ENCODE measurements around the gene DOCK2.

DNA sequence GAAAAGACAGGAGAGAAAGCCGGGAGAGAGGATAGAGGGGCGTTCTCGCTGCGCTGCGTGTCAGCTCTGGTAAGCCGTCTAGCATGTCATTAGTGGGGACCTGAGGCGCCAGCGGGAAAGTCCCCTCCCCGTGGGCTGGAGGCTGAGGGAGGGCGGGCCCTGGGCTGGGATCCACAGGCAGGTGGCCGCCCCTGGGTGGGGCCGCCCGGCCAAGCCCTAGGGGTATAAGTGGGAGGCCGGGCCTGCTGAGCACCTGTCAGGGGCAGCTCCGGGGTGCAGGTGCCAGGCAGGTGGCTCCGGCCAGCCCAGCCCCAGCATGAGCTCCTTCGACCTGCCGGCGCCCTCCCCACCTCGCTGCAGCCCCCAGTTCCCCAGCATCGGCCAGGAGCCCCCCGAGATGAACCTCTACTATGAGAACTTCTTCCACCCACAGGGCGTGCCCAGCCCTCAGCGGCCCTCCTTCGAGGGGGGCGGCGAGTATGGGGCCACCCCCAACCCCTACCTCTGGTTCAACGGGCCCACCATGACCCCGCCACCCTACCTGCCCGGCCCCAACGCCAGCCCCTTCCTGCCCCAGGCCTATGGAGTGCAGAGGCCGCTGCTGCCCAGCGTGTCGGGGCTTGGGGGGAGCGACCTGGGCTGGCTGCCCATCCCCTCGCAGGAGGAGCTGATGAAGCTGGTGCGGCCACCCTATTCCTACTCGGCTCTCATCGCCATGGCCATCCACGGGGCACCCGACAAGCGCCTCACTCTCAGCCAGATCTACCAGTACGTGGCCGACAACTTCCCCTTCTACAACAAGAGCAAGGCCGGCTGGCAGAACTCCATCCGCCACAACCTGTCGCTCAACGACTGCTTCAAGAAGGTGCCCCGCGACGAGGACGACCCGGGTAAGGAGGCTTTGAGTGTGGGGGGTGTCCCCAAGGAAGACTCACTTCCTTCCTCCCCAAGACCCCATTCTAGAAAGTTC lies 468.9 kb downstream of the DOCK2 start, which contains the start of gene FOXI1:
- TF ChIP-seq, protein P1, sequence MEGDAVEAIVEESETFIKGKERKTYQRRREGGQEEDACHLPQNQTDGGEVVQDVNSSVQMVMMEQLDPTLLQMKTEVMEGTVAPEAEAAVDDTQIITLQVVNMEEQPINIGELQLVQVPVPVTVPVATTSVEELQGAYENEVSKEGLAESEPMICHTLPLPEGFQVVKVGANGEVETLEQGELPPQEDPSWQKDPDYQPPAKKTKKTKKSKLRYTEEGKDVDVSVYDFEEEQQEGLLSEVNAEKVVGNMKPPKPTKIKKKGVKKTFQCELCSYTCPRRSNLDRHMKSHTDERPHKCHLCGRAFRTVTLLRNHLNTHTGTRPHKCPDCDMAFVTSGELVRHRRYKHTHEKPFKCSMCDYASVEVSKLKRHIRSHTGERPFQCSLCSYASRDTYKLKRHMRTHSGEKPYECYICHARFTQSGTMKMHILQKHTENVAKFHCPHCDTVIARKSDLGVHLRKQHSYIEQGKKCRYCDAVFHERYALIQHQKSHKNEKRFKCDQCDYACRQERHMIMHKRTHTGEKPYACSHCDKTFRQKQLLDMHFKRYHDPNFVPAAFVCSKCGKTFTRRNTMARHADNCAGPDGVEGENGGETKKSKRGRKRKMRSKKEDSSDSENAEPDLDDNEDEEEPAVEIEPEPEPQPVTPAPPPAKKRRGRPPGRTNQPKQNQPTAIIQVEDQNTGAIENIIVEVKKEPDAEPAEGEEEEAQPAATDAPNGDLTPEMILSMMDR (IDR thresholded peaks at IDR 0.05 in 4 of 5, conservative IDR thresholded peaks at IDR 0.05 in 1 of 5): no peak
- TF ChIP-seq POLR2A (IDR thresholded peaks at IDR 0.05): no peak
